Endothelial cell (in vitro differentiated cells): ENCODE measurements around the gene CDKN1B. TPM values are rescaled to one million over a fixed set of nuclear protein-coding genes. Genes with fewer than 3 reads are reported as not detected.
A peak's percentile ranks its signal among the peaks of the same experiment; 100 is the strongest.
"Not testable (repeated sequence)": the region's sequence is repeated elsewhere in the genome, so short reads cannot be mapped to it uniquely, and the experiment has no call there.

Source experiments
- DNase-seq: peaks from one replicate; pipeline ENCODE4 v3.0.0; 2021; ENCODE audit warnings: low spot score
- H3K27ac Mint-ChIP-seq: one replicate; pipeline ENCODE4 v1.8.0; 2021; ENCODE audit warnings: mixed read lengths, inconsistent platforms; ENCODE audit not compliant: unreplicated experiment
- H3K27me3 Mint-ChIP-seq: one replicate; pipeline ENCODE4 v1.8.0; 2021; ENCODE audit warnings: mild to moderate bottlenecking, moderate library complexity, mixed read lengths, inconsistent platforms; ENCODE audit not compliant: unreplicated experiment
- H3K36me3 Mint-ChIP-seq: one replicate; pipeline ENCODE4 v1.8.0; 2021; ENCODE audit warnings: mild to moderate bottlenecking, low read depth, mixed read lengths, inconsistent platforms; ENCODE audit not compliant: unreplicated experiment
- H3K4me1 Mint-ChIP-seq: one replicate; pipeline ENCODE4 v1.8.0; 2021; ENCODE audit warnings: mild to moderate bottlenecking, mixed read lengths, inconsistent platforms; ENCODE audit not compliant: unreplicated experiment
- H3K4me3 Mint-ChIP-seq: one replicate; pipeline ENCODE4 v1.8.0; 2021; ENCODE audit warnings: mild to moderate bottlenecking, mixed read lengths, inconsistent platforms; ENCODE audit not compliant: unreplicated experiment
- H3K9me3 Mint-ChIP-seq: one replicate; pipeline ENCODE4 v1.8.0; 2021; ENCODE audit warnings: mixed read lengths, inconsistent platforms; ENCODE audit not compliant: unreplicated experiment
- CTCF ChIP-seq: fragments of 200-600 bp; sonication (generic); IDR thresholded peaks from one replicate; pipeline ENCODE4 v1.5.0; 2021; ENCODE audit warnings: antibody characterized with exemption; ENCODE audit not compliant: unreplicated experiment
- total RNA-seq: library from RNA; stranded (reverse); fragmentation: NEBNext Ultra II Directional; extraction: Animal tissue kit (Norgen Biotek cat#: 25700); gene quantifications from one replicate; pipeline ENCODE4 v1.2.1, GENCODE V29; 2021; ENCODE audit not compliant: unreplicated experiment

Gene CDKN1B
- total RNA-seq, 1 donor from 2014 or later, result 34.6 TPM

GRCh38 chr12:12734561-12735071, 17.4 kb downstream of the CDKN1B start:
- no peak overlapping the region for H3K27ac Mint-ChIP-seq
- no peak for TF ChIP-seq CTCF
- no peak overlapping the region for H3K4me3 Mint-ChIP-seq

GRCh38 chr12:12735301-12735700, 18.1 kb downstream of the CDKN1B start:
- H3K4me3 Mint-ChIP-seq, result no peak overlapping the region
- no peaks in the 10 kb centered on the region for H3K36me3 Mint-ChIP-seq
- no peaks in the 10 kb centered on the region for H3K9me3 Mint-ChIP-seq
- H3K27me3 Mint-ChIP-seq, result no peaks in the 10 kb centered on the region
- peaks cover 7% of the 10 kb centered on the region for H3K4me1 Mint-ChIP-seq
- H3K27ac Mint-ChIP-seq, result no peak overlapping the region
- TF ChIP-seq CTCF, result no peak
- DNase-seq, result no peak

More at GRCh38 chr12:12734561-12735071, 17.4 kb downstream of the CDKN1B start:
- Mint-ChIP-seq H3K9me3 (no peaks in the 10 kb centered on the region), H3K27me3 (peaks cover 2% of the 10 kb centered on the region), H3K36me3 (no peaks in the 10 kb centered on the region), H3K4me1 (peaks cover 7% of the 10 kb centered on the region)
- no peak for DNase-seq

- peak overlapping the region; percentile 14 for H3K27ac Mint-ChIP-seq
Observed at GRCh38 chr12:12736759-12737676, 19.9 kb downstream of the CDKN1B start.

GRCh38 chr12:12738152-12738551, 21.0 kb downstream of the CDKN1B start:
- not testable (repeated sequence) for H3K27me3 Mint-ChIP-seq, H3K4me1 Mint-ChIP-seq, H3K4me3 Mint-ChIP-seq, H3K27ac Mint-ChIP-seq, H3K9me3 Mint-ChIP-seq, DNase-seq, H3K36me3 Mint-ChIP-seq

More at GRCh38 chr12:12736759-12737676, 19.9 kb downstream of the CDKN1B start:
- DNase-seq, result no peak
- H3K36me3 Mint-ChIP-seq, result no peaks in the 10 kb centered on the region
- H3K27me3 Mint-ChIP-seq, result no peaks in the 10 kb centered on the region
- no peak for TF ChIP-seq CTCF
- no peak overlapping the region for H3K4me3 Mint-ChIP-seq
- H3K9me3 Mint-ChIP-seq, result no peaks in the 10 kb centered on the region
- peaks cover 7% of the 10 kb centered on the region for H3K4me1 Mint-ChIP-seq

GRCh38 chr12:12741660-12742059, 24.5 kb downstream of the CDKN1B start:
- no peak overlapping the region for H3K27ac Mint-ChIP-seq
- H3K36me3 Mint-ChIP-seq, result no peaks in the 10 kb centered on the region
- DNase-seq, result no peak
- H3K4me3 Mint-ChIP-seq, result no peak overlapping the region
- H3K9me3 Mint-ChIP-seq, result no peaks in the 10 kb centered on the region
- peaks cover 7% of the 10 kb centered on the region for H3K4me1 Mint-ChIP-seq
- no peaks in the 10 kb centered on the region for H3K27me3 Mint-ChIP-seq
- no peak for TF ChIP-seq CTCF
